Spleen (tissue), 7 donors: ENCODE data around the gene CHKA.

ENCODE experiments used
- CTCF ChIP-seq, 11 experiments: fragments of 200-600 bp in 7 of 11; fragments of 450-650 bp in 4 of 11; sonication (generic) in 4 of 11; IDR thresholded peaks in 8 of 11; conservative IDR thresholded peaks in 3 of 11; 1 replicate in 7 of 11; 2 replicates in 4 of 11; pipeline versions ENCODE4 v1.4.0 to v1.8.0; 2016 to 2021; ENCODE audit warnings: antibody characterized with exemption in 11 of 11, inconsistent platforms in 4 of 11, mild to moderate bottlenecking in 1 of 11
- POLR2A ChIP-seq, 3 donors: fragments of 450-650 bp; IDR thresholded peaks; one replicate each; pipeline ENCODE4 v1.5.1; 2017; ENCODE audit warnings: antibody characterized with exemption in 3 of 3, mild to moderate bottlenecking in 1 of 3
- POLR2AphosphoS5 ChIP-seq, 3 donors: sonication (generic); formaldehyde crosslinking; IDR thresholded peaks; one replicate each; pipeline ENCODE4 v1.5.1; 2017; ENCODE audit warnings: antibody characterized with exemption in 3 of 3
- donor health status: DM: no; HTN: no; CAD: no; lungs with moderate emphysema.
- donor health status: DM: no; HTN: no; CAD: no.
- donor health status: DM: no; HTN: no; CAD: no.

GRCh38 chr11:68026391-68027105, 94.6 kb downstream of the CHKA start:
- TF ChIP-seq POLR2A (IDR thresholded peaks at IDR 0.05) (no peak), CTCF (IDR thresholded peaks at IDR 0.05 in 8 of 11, conservative IDR thresholded peaks at IDR 0.05 in 3 of 11) (no peak), POLR2AphosphoS5 (IDR thresholded peaks at IDR 0.05) (peak in 1 of 3 donors; percentile 25)
